Peyer's patch (tissue), 4 donors: Measurements from ENCODE around the gene SPRN. TPM values are rescaled to one million over a fixed set of nuclear protein-coding genes. Genes with fewer than 3 reads are reported as not detected.
A peak's percentile ranks its signal among the peaks of the same experiment; 100 is the strongest.
"Not testable (repeated sequence)": the region's sequence is repeated elsewhere in the genome, so short reads cannot be mapped to it uniquely, and the experiment has no call there.

Source experiments
- DNase-seq, 3 donors: peaks; one replicate each; pipeline ENCODE4 v3.0.0-alpha.2; 2017 to 2019
- H3K27ac ChIP-seq, 4 donors: fragments of 200-600 bp; sonication (generic); one replicate each; pipeline ENCODE4 v1.5.1; 2016 to 2019
- H3K27me3 ChIP-seq, 2 donors: fragments of 200-600 bp; sonication (generic); one replicate each; pipeline ENCODE4 v1.5.1; 2019
- H3K36me3 ChIP-seq, 3 donors: fragments of 200-600 bp; sonication (generic); one replicate each; pipeline ENCODE4 v1.5.1; 2016 to 2019
- H3K4me1 ChIP-seq, 4 donors: fragments of 200-600 bp; sonication (generic); one replicate each; pipeline ENCODE4 v1.5.1; 2016 to 2019
- H3K4me3 ChIP-seq, 4 donors: fragments of 200-600 bp; sonication (generic); 1 replicate in 3 of 4; 2 replicates in 1 of 4; pipeline ENCODE4 v1.5.1; 2016 to 2019; ENCODE audit warnings: mild to moderate bottlenecking in 1 of 4
- H3K9me3 ChIP-seq, 4 donors: fragments of 200-600 bp; sonication (generic); one replicate each; pipeline ENCODE4 v1.5.1; 2016 to 2019; ENCODE audit warnings: mild to moderate bottlenecking in 1 of 4
- CTCF ChIP-seq, 6 experiments: fragments of 450-650 bp in 4 of 6; fragments of 200-600 bp in 2 of 6; sonication (generic) in 1 of 6; IDR thresholded peaks; one replicate each; pipeline ENCODE4 v1.5.1; 2017 to 2019; ENCODE audit warnings: antibody characterized with exemption in 6 of 6, mild to moderate bottlenecking in 3 of 6, moderate library complexity in 1 of 6
- POLR2A ChIP-seq, 2 donors: fragments of 450-650 bp; IDR thresholded peaks; one replicate each; pipeline ENCODE4 v1.5.1; 2017; ENCODE audit warnings: antibody characterized with exemption in 2 of 2, mild to moderate bottlenecking in 2 of 2, moderate library complexity in 2 of 2
- total RNA-seq, 4 donors: library from RNA; depleted of rRNA; stranded (reverse); fragments of >200 nt; gene quantifications; one replicate each; pipeline ENCODE4 v1.1.0, GENCODE V29; 2016

SPRN gene
- total RNA-seq, result under 1 TPM in 1 of 4 donors, not detected in 3; 0.47 TPM

GRCh38 chr10:133424601-133425000 is at the start of gene SPRN:
SPRN (minus strand) TSS chr10:133424625; CDS start chr10:133423681, 944 bp downstream.
- H3K4me1 ChIP-seq, H3K27ac ChIP-seq, H3K9me3 ChIP-seq, DNase-seq, H3K27me3 ChIP-seq: not testable (repeated sequence)
- Histone ChIP-seq H3K36me3 (peaks cover 0 to 12% (median 0%) of the 10 kb centered on the region in 3 donors), H3K4me3 (peak within 1 kb of the TSS in 3 of 4 donors; percentile 6 to 19 (median 7))

- Histone ChIP-seq H3K36me3 (no peaks in the 10 kb centered on the region), H3K27me3 (no peaks in the 10 kb centered on the region), H3K4me1 (no peaks in the 10 kb centered on the region), H3K4me3 (no peak overlapping the region), H3K9me3 (no peaks in the 10 kb centered on the region), H3K27ac (no peak overlapping the region)
- TF ChIP-seq CTCF (IDR thresholded peaks at IDR 0.05) (no peak), POLR2A (IDR thresholded peaks at IDR 0.05) (no peak)
- DNase-seq, result no peak
Observed at GRCh38 chr10:133474027-133474426, 49.6 kb upstream of the SPRN start.

- no peaks in the 10 kb centered on the region for H3K4me1 ChIP-seq
- no peak for TF ChIP-seq CTCF (IDR thresholded peaks at IDR 0.05)
- no peak for TF ChIP-seq POLR2A (IDR thresholded peaks at IDR 0.05)
- no peak for DNase-seq
- H3K36me3 ChIP-seq, result no peaks in the 10 kb centered on the region
- no peak overlapping the region for H3K27ac ChIP-seq
- H3K9me3 ChIP-seq, result no peaks in the 10 kb centered on the region
- H3K27me3 ChIP-seq, result no peaks in the 10 kb centered on the region
- H3K4me3 ChIP-seq, result no peak overlapping the region
Observed at GRCh38 chr10:133473270-133473669, 48.8 kb upstream of the SPRN start.

GRCh38 chr10:133471300-133472109 is 47.1 kb upstream of the SPRN start:
- no peak overlapping the region for H3K4me3 ChIP-seq
- no peaks in the 10 kb centered on the region for H3K9me3 ChIP-seq
- no peaks in the 10 kb centered on the region for H3K27me3 ChIP-seq

GRCh38 chr10:133469205-133469604 is 44.8 kb upstream of the SPRN start:
- not testable (repeated sequence) for H3K27ac ChIP-seq, H3K27me3 ChIP-seq, H3K9me3 ChIP-seq, H3K4me1 ChIP-seq, H3K36me3 ChIP-seq, H3K4me3 ChIP-seq, DNase-seq

More at GRCh38 chr10:133471300-133472109, 47.1 kb upstream of the SPRN start:
- Histone ChIP-seq H3K4me1 (no peaks in the 10 kb centered on the region), H3K27ac (no peak overlapping the region), H3K36me3 (no peaks in the 10 kb centered on the region)
- no peak for TF ChIP-seq POLR2A (IDR thresholded peaks at IDR 0.05)
- TF ChIP-seq CTCF (IDR thresholded peaks at IDR 0.05), result no peak
- no peak for DNase-seq

GRCh38 chr10:133467286-133467911 is 43.0 kb upstream of the SPRN start:
- TF ChIP-seq CTCF (IDR thresholded peaks at IDR 0.05), result no peak
- TF ChIP-seq POLR2A (IDR thresholded peaks at IDR 0.05), result no peak
- H3K4me1 ChIP-seq, result no peaks in the 10 kb centered on the region
- no peaks in the 10 kb centered on the region for H3K9me3 ChIP-seq
- H3K27me3 ChIP-seq, result no peaks in the 10 kb centered on the region
- no peak overlapping the region for H3K4me3 ChIP-seq
- DNase-seq, result no peak
- no peaks in the 10 kb centered on the region for H3K36me3 ChIP-seq
- H3K27ac ChIP-seq, result no peak overlapping the region
